Skeletal muscle satellite cell (primary cell): ENCODE data around the gene OR52E5.

Experiments
- H3K27me3 ChIP-seq: 2 replicates; pipeline ENCODE4 v1.7.0; 2013; ENCODE audit warnings: low read length; ENCODE audit not compliant: control insufficient read depth, insufficient read depth
- H3K36me3 ChIP-seq: 2 replicates; pipeline ENCODE4 v1.7.0; 2013; ENCODE audit warnings: mild to moderate bottlenecking, control low read depth, low read length; ENCODE audit not compliant: insufficient read depth
- H3K4me1 ChIP-seq: 2 replicates; pipeline ENCODE4 v1.7.0; 2013; ENCODE audit warnings: low read length; ENCODE audit not compliant: control insufficient read depth, insufficient read depth
- H3K4me2 ChIP-seq: 2 replicates; pipeline ENCODE4 v1.7.0; 2013; ENCODE audit warnings: mild to moderate bottlenecking, low read length
- H3K4me3 ChIP-seq: 2 replicates; pipeline ENCODE4 v1.7.0; 2013; ENCODE audit warnings: low read length
- H3K9ac ChIP-seq: 2 replicates; pipeline ENCODE4 v1.7.0; 2013; ENCODE audit warnings: mild to moderate bottlenecking, low read depth, low read length, moderate library complexity
- H3K9me3 ChIP-seq: replicated peaks from 2 replicates; pipeline ENCODE4 v1.7.0; 2013; ENCODE audit warnings: mild to moderate bottlenecking, control low read depth, low read length

Gene OR52E5

GRCh38 chr11:5937868-5938602 lies 45.0 kb downstream of the OR52E5 start:
- Histone ChIP-seq H3K27me3 (no peaks in the 10 kb centered on the region), H3K9me3 (peaks cover 3% of the 10 kb centered on the region), H3K36me3 (no peaks in the 10 kb centered on the region), H3K9ac (no peak overlapping the region), H3K4me1 (no peaks in the 10 kb centered on the region), H3K4me2 (no peak overlapping the region), H3K4me3 (no peak overlapping the region)

- H3K27me3 ChIP-seq, result no peaks in the 10 kb centered on the region
- H3K9me3 ChIP-seq, result no peaks in the 10 kb centered on the region
These were observed 45.6 kb downstream of the OR52E5 start for GRCh38 chr11:5938603-5938965.

GRCh38 chr11:5940748-5941147 lies 47.7 kb downstream of the OR52E5 start:
- Histone ChIP-seq H3K27me3 (no peaks in the 10 kb centered on the region), H3K4me1 (no peaks in the 10 kb centered on the region), H3K36me3 (no peaks in the 10 kb centered on the region), H3K4me2 (no peak overlapping the region), H3K9ac (no peak overlapping the region), H3K4me3 (no peak overlapping the region), H3K9me3 (no peaks in the 10 kb centered on the region)

More at GRCh38 chr11:5938603-5938965, 45.6 kb downstream of the OR52E5 start:
- Histone ChIP-seq H3K4me1 (no peaks in the 10 kb centered on the region), H3K4me2 (no peak overlapping the region), H3K36me3 (no peaks in the 10 kb centered on the region), H3K4me3 (no peak overlapping the region), H3K9ac (no peak overlapping the region)

- H3K4me2 ChIP-seq, result no peak within 1 kb of the TSS
- no peak within 1 kb of the TSS for H3K9ac ChIP-seq
These were observed 48.9 kb downstream of the OR52E5 start, which contains the start of gene OR56A3 for GRCh38 chr11:5941951-5942350. Gene OR56A3, plus strand, starts transcription at chr11:5942251. Its CDS starts 5,096 bp downstream, at chr11:5947347.

More at GRCh38 chr11:5941951-5942350, 48.9 kb downstream of the OR52E5 start, which contains the start of gene OR56A3:
- Histone ChIP-seq H3K27me3 (no peaks in the 10 kb centered on the region), H3K9me3 (no peaks in the 10 kb centered on the region), H3K4me1 (no peaks in the 10 kb centered on the region), H3K4me3 (no peak within 1 kb of the TSS), H3K36me3 (no peaks in the 10 kb centered on the region)
